Calu3 (cell line): ENCODE data around the gene C10orf62. TPM values are rescaled to one million over a fixed set of nuclear protein-coding genes. Genes with fewer than 3 reads are reported as not detected.

Experiments
- Bru-seq: library from RNA; stranded (reverse); fragments of 400-500 nt; gene quantifications from one replicate; lab custom pipeline; 2021; lab: Mats Ljungman, UMichigan
- BruChase-seq, 2 experiments: library from RNA; stranded (reverse); fragments of 400-500 nt; gene quantifications; one replicate each; lab custom pipeline; 2021; lab: Mats Ljungman, UMichigan
- BruUV-seq: library from RNA; stranded (reverse); fragments of 400-500 nt; replicated peaks from 2 replicates; lab custom pipeline; 2021; lab: Mats Ljungman, UMichigan
- CTCF ChIA-PET: fragments of 300-600 bp; sonication (Branson Sonifier 250); formaldehyde crosslinking; loops from one replicate; lab custom pipeline; 2022; ENCODE audit warnings: antibody characterized with exemption; lab: Charles Lee
- DNase-seq: peaks from one replicate; pipeline ENCODE4 v3.0.0; 2022
- H3K27ac Mint-ChIP-seq: one replicate; pipeline ENCODE4 v1.8.0; 2022; ENCODE audit warnings: mixed read lengths; ENCODE audit not compliant: unreplicated experiment
- H3K27me3 Mint-ChIP-seq: one replicate; pipeline ENCODE4 v1.8.0; 2022; ENCODE audit warnings: mixed read lengths; ENCODE audit not compliant: unreplicated experiment
- H3K36me3 Mint-ChIP-seq: one replicate; pipeline ENCODE4 v1.8.0; 2022; ENCODE audit warnings: mild to moderate bottlenecking, moderate library complexity, mixed read lengths; ENCODE audit not compliant: insufficient read depth, unreplicated experiment
- H3K4me1 Mint-ChIP-seq: one replicate; pipeline ENCODE4 v1.8.0; 2022; ENCODE audit warnings: mild to moderate bottlenecking, low read depth, mixed read lengths; ENCODE audit not compliant: unreplicated experiment
- H3K4me3 Mint-ChIP-seq: one replicate; pipeline ENCODE4 v1.8.0; 2022; ENCODE audit warnings: mild to moderate bottlenecking, low read depth, moderate library complexity, mixed read lengths; ENCODE audit not compliant: unreplicated experiment
- H3K9me3 Mint-ChIP-seq: one replicate; pipeline ENCODE4 v1.8.0; 2022; ENCODE audit warnings: low read depth, mixed read lengths; ENCODE audit not compliant: unreplicated experiment
- CTCF ChIP-seq: fragments of 200-600 bp; IDR thresholded peaks from one replicate; pipeline ENCODE4 v1.8.0; 2022; ENCODE audit warnings: antibody characterized with exemption; ENCODE audit not compliant: unreplicated experiment
- intact Hi-C: fragments of 100-400 bp; cut with micrococcal nuclease; formaldehyde crosslinking; loops from one replicate; pipeline ENCODE4 v1.10.0; 2022; ENCODE audit not compliant: unreplicated experiment
- long read RNA-seq: library from polyadenylated mRNA; stranded (forward); transcript quantifications from one replicate; pipeline ENCODE4 v2.0.0, GENCODE V29; 2022
- total RNA-seq: library from RNA; stranded (reverse); gene quantifications from 2 replicates; pipeline ENCODE4 v1.2.3, GENCODE V29; 2022

The C10orf62 gene
- total RNA-seq (1.5 and 1.7 TPM in 2 replicates), Bru-seq, nascent RNA (percentile 48 among the genes with signal in this experiment), BruChase-seq, experiment 1, labeled RNA remaining after a 6-hour chase (percentile 49 among the genes with signal in this experiment), BruChase-seq, experiment 2, labeled RNA remaining after a 2-hour chase (percentile 46 among the genes with signal in this experiment)
- long read RNA-seq: 0 reads

- Mint-ChIP-seq H3K27ac (no peak within 1 kb of the TSS), H3K27me3 (no peaks in the 10 kb centered on the region), H3K36me3 (peaks cover 6% of the 10 kb centered on the region), H3K4me1 (peaks cover 16% of the 10 kb centered on the region), H3K9me3 (no peaks in the 10 kb centered on the region), H3K4me3 (no peak within 1 kb of the TSS)
- DNase-seq: no peak
- intact Hi-C loops: no loop called here
- CTCF ChIA-PET: no interaction called here
- TF ChIP-seq CTCF: no peak
- no TSS peak for BruUV-seq
Observed at GRCh38 chr10:97589479-97589878, at the start of gene C10orf62. C10orf62 (plus strand) TSS chr10:97589721; CDS start chr10:97589898, 177 bp downstream.

DNA sequence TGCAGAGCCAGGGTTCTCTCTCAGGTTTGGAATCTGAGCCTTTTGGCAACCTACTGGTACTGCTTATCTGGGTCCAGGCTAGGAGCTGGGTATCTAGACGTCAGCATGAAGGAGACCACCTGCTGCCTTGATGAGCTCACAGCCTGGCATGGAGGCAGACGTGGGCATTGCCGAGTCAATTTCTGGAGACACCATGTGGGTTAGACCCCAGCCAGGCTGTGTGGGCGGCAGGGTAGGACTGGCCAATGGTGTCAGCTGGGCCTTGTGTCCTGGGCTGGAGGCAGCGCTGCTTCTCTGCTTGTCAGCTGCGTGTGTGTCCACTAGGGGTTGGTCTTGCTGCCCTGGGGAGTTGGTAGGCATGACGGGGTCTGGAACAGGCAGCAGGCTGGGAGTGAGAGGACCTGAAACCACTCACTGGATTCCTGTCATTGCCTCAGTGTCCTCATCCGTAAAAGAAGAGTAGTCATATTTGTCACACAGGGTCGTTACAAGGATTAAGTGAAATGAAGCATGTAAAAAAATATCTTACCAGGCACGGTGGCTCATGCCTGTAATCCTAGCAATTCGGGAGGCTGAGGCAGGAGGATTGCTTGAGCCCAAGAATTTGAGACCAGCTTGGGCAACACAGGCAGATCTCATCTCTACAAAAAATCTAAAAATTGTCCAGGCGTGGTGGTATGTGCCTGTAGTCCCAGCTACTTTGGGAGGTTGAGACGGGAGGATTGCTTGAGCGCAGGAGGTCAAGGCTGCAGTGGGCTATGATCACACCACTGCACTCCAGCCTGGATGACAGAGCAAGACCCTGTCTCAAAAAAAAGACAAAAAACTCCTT, 48.6 kb upstream of the C10orf62 start:
- H3K27ac Mint-ChIP-seq: no peak overlapping the region
- H3K36me3 Mint-ChIP-seq: peaks cover 10% of the 10 kb centered on the region
- no peak overlapping the region for H3K4me3 Mint-ChIP-seq
- intact Hi-C loops: no loop called here
- peaks cover 22% of the 10 kb centered on the region for H3K4me1 Mint-ChIP-seq
- CTCF ChIA-PET: no interaction called here
- no peaks in the 10 kb centered on the region for H3K27me3 Mint-ChIP-seq
- no peak for DNase-seq
- no TSS peak for BruUV-seq
- TF ChIP-seq CTCF: no peak
- H3K9me3 Mint-ChIP-seq: no peaks in the 10 kb centered on the region

GRCh38 chr10:97542169-97543024, 47.1 kb upstream of the C10orf62 start:
- H3K36me3 Mint-ChIP-seq: peaks cover 10% of the 10 kb centered on the region
- CTCF ChIA-PET: interaction anchor here (0.5 to 0.8 kb wide), 2 partner anchors 10 to 112 kb away, joined by 3 to 4 read pairs; no protein-coding TSS in a partner anchor
- H3K27ac Mint-ChIP-seq: peak overlapping the region; percentile 93
- BruUV-seq: no TSS peak
- intact Hi-C loops: no loop called here
- TF ChIP-seq CTCF: no peak
- H3K9me3 Mint-ChIP-seq: no peaks in the 10 kb centered on the region
- H3K4me1 Mint-ChIP-seq: peaks cover 22% of the 10 kb centered on the region
- DNase-seq: peak; percentile 75
- peak overlapping the region; percentile 44 for H3K4me3 Mint-ChIP-seq
- no peaks in the 10 kb centered on the region for H3K27me3 Mint-ChIP-seq

DNA sequence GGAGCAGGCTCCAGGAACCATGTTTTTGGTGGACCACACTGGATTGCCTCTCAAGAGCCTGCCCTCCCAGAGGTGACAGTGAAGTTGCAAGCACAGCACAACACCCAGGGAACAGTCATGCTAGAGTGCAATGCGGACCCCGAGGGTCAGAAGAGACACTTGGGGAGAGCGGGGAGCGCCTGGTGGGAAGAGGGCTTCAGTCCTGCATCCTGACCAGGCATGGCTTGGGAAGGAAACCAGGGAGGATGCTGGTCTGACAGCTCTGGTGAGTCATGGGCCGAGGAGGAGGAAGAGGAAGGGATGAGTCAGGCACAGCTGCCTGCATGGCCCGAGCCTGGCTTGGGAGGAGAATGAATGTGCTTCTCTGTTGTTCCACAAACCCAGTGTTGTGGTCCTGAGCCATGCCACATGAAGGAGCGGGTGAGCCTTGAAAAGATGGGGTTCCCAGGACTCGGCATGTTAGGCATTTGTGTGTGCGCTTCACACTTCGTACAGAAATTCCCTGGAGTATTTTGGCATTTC, 46.4 kb upstream of the C10orf62 start:
- no peak overlapping the region for H3K4me3 Mint-ChIP-seq
- CTCF ChIA-PET: interaction anchor here (0.8 kb wide), 1 partner anchor 9 kb away, joined by 4 read pairs; no protein-coding TSS in a partner anchor

More for the DNA sequence above, 46.4 kb upstream of the C10orf62 start:
- H3K27me3 Mint-ChIP-seq: no peaks in the 10 kb centered on the region
- peak; percentile 80 for DNase-seq
- BruUV-seq: no TSS peak
- H3K9me3 Mint-ChIP-seq: no peaks in the 10 kb centered on the region
- H3K4me1 Mint-ChIP-seq: peaks cover 22% of the 10 kb centered on the region
- TF ChIP-seq CTCF: no peak
- intact Hi-C loops: no loop called here
- H3K36me3 Mint-ChIP-seq: peaks cover 10% of the 10 kb centered on the region
- peak overlapping the region; percentile 93 for H3K27ac Mint-ChIP-seq
